DMS79 (cell line): ENCODE results near the gene MYRF.
A peak's percentile ranks its signal among the peaks of the same experiment; 100 is the strongest.

ENCODE experiments used
- DNase-seq: peaks from one replicate; lab custom pipeline; 2025; lab: John Stamatoyannopoulos, UW

MYRF gene

DNA sequence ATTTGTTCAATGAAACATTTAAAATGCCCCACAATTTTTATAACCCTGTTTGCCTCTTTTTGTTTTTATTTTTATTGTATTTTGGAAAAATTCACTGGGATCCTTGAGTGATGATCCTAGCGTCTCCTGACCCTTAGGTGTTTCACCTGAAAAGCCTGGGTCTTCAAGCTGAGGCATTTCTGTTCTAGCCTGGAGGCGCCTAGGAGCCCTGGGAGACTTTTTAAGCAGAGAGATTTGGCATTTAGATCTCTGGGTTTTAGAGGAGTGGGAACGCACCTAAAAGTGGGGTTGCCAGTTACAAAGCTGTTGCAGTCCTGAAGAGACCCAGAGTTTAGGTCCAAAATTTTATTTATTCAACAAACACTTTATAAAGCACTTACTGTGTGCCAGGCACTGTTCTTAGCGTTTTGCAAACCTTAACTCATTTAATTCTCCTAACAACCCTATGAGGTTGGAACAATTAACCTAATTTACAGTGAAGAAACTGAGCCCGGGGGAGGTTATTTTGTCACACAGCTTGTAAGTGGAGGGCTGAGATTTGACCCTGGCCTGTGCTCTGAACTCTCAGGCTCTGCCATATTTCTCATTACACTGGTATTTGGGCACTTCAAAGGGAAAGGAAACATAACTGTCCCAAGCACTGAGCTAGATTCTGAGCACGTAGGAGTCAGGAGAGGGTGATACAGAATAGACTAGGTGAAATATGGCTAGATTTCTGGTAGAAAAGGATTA, 65.2 kb downstream of the MYRF start:
- DNase-seq: peak; percentile 25

DNA sequence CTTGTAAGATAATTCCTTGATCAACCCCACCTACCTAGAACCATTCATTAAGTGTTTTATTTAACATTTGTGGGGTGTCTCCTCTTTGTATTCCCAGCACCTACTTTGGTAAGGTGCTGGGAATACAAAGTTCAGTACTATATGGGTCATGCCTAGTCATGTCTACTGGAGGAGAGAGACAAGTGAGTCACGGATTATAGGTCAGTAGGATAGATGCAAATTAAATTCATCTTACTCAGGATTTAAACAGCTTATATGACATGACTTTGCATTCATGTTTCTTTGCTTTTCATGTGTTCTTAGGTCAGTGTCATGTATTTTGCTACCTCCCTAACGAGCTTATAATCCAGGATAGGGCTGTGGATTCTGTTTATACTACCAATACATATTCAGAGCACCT, 67.7 kb downstream of the MYRF start:
- DNase-seq: no peak

DNA sequence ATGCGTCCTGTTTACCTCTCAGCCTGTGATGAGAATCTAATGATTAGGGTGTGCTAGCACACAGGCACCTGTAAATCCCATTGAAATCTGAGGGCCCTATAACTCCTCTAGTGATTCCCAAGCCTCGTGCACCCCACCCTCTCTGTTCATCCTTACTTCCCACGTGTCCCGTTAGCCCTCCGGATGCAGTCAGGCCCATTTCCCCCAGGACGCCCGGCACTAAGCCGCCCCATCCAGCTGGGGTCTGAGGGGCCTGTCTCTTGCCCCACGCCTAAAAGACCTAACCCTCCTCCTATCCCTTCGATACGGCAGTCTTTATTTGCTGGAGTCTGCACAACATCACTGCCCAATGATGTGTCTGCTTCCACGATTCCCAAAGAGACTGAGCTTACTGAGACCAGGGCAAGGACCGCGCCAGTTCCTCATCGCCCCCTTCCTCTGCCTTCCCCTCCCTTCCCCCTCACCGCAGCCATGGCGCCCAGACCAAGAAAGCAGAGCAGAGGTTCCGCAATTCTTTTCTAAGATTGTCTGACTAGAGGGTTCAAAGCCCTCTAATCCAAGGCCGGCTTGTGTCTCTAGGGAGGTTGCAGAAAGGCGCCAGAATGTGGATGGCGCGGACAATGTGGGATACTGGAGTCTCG, 74.6 kb downstream of the MYRF start:
- DNase-seq: peak; percentile 50

DNA sequence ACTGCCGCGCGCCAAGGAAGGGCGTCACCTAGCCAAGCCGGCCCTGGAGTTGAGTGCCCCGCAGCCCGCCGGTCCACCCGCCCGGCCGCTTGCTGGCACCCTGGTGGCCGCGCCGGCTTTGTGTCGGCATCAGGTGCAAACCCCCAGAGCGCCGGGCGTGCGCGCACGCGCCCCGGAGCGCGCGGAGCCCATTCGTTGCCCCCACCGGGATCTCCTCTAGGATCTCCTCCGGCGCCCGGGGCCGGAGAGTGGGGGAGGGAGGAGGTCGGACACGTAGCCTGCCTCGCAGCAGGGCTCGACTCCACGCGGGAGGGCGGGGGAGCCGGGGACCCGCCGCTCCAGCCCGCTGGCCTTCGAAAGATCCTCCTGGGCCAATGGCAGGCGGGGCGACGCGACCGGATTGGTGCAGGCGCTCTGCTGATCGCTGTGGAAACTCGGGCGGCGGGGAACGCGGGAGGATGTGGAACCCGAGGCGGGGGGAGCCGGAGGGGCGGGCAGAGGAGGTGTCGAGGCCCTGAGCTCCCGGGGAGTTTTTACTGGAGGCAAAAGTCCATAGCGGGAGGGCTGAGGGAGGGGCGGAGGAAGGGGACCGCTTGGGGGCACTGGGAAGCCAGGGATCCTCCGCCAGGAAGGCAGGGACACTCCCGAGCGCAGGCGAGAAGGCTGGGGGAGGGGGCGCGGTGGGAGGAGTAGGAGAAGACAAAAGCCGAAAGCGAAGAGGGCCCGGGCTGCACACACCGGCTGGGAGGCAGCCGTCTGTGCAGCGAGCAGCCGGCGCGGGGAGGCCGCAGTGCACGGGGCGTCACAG, 75.3 kb downstream of the MYRF start, which contains the start of gene FADS2:
Gene FADS2 (plus strand): TSS at position 730 of the 808 bp plus-strand sequence. CDS start 91 bp downstream, outside the sequence.
- peak; percentile 96 for DNase-seq

DNA sequence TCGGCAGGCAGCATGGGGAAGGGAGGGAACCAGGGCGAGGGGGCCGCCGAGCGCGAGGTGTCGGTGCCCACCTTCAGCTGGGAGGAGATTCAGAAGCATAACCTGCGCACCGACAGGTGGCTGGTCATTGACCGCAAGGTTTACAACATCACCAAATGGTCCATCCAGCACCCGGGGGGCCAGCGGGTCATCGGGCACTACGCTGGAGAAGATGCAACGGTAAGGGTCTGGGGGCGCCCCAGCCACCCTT, 75.9 kb downstream of the MYRF start:
- DNase-seq: no peak

DNA sequence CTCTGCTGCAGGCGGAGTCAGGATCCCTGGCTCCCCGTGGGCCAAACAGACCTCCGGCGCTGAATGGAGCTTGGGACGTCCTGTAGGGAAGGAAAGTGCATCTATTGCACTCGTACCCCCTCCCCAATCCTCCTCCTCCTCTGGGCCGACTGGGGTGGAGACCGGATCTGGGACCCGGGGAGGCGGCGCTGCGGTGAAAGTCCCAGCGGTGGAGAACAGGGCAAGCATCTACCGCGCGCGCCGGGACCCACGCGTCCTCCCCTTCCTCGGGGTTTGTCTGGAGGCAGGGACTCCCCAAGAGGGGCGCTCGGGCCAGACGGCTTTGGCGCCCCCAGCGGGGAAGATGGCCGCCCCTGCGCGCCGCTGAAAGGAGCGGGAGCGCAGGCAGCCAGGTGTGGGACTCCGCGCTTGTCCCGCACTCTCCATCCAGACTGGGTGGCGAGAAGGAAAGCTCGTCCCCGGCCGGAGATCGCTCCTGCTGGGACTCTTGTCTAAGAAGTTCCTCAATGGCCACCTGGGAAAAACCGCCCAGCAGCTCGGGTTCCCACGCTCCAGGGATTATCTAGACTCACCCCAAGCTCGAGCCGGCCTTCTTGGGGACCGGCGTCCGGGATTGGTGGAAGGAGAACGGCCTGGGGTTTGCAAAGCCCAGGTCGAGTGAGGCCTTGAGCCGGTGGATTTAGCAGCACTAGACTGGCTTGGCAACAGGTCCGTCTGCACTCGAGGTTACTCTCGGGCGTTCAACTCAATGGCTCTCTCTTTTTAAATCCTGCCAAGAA, 76.4 kb downstream of the MYRF start:
- peak; percentile 25 for DNase-seq

DNA sequence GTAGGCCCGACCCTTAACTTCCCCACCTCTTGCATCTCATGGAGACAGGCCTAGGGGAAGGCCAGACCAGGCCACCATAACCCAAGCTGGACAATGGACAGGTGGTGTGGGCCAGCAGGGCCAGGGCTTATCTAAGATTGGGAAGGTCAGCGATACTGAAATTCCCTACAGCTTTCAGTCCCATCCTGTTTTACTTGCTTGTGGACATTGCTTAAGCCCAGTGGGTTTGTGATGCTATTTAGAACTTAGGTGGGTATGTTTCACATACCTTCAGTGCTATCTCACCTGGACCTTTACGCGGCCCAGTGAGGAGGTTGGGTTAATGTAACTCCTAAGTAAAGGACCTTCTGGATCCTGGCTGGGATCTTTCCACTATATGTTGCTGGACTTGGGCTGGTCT, 77.4 kb downstream of the MYRF start:
- DNase-seq: no peak

DNA sequence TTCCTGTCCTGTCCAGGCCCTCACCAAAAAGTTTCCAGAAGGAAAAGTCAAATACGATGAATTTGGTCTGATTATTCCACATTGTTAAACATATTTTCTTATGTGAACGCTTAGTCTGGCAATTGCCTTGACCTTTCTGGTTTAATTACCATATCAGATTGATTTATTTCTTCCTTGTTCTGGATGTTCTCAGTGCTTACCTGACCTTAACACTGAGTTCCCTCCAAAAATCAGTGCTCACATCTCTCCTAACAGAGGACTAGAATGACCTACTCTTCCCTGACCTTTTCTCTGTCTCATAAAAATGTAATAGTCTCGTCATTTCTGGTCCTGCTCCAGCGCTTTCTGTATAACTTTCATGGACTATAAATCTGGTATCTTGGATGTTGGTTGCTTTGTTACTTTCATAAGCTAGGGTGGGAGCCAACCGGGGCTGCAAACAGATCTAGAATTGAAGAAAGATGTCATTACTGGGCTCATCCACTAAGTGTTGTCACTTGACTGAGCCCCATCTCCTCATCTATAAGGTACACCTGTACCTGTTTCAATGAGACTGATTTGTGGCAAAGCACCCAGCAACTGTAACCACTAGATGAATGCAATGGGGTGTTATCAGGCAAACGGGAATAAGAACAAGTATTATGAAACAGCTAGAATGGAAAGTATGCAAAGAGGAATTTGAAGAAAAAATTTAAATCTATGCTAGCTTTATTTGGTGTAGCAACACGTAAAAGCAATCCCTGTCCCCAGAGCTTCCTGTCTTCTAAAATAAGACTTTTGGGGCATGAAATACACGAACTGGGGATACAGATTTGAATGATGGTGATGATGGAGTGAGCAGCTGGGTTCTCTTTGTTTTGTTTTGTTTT, 78.0 kb downstream of the MYRF start:
- no peak for DNase-seq

DNA sequence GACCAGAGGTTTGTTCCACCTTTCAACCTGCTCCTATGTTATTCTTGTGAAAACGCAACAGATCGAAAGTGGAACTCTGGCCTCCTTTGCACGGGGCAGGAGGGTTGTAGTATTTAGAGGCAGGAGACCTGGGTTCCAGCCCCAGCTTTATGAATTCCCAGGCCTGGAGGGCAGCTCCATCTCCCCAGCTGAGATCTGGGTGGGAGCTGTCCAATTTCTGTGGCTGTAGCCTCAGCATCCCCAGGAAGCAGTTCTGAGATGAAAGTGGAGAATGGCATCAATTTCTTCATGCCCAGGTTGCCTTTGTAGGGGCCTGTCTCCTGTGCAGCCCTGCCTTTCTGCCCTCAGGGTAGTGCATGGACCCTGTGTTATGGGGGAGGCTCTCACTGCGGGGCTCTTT, 79.8 kb downstream of the MYRF start:
- no peak for DNase-seq

DNA sequence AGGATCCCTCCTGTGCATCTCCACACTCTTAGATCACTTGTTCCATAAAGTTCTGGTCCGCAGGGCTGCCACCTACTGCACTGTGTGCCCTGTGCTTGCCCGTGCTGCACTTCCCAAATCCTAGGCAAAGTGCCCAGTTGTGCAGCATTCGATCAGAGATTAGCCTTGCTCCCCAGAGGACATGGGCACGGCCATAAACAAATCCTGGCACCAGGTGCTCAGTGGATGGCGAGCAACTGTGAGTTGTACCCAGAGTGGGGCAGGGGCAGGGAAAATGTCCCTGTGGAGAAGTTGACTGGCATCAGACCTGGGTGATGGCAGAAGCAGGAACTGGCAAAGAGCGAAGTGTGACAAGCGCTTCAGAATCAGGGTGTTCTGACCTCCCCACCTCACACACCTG, 80.3 kb downstream of the MYRF start:
- no peak for DNase-seq

DNA sequence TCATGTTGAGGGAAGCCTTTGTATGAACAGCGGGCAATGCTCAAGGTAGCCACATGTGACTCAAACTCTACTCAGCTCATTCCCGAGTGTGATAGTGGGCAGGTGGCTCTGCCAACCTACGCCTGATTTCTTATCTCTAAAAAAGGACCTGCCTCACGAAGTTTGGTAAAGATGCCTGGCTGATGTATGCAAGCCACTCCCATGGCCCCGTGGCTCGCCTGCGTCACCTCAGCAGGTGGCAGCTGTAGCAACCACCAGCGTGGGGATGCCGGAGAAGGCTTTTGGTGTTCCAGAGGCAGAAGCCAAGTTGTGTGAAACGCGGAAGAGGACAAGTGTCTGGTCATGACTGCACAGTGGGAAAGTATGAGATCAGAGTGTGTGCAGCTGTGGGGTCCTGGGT, 81.0 kb downstream of the MYRF start:
- no peak for DNase-seq

DNA sequence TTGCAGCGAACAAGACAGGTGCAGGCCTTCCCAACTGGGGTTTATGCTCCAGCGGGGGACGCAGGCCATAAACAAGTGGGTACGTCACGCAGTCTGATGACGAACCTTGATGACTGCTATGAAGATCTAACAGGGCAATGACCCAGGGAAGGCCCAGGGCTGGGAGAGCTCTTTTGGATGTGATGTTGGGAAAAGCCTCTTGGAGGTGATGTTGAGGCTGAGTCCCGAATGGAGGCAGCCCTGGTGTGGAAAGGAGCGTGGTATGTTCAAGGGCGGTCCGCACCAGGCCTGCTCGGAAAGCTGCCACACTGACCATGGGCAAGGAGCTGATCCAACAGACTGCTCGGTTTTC, 81.5 kb downstream of the MYRF start:
- DNase-seq: no peak

DNA sequence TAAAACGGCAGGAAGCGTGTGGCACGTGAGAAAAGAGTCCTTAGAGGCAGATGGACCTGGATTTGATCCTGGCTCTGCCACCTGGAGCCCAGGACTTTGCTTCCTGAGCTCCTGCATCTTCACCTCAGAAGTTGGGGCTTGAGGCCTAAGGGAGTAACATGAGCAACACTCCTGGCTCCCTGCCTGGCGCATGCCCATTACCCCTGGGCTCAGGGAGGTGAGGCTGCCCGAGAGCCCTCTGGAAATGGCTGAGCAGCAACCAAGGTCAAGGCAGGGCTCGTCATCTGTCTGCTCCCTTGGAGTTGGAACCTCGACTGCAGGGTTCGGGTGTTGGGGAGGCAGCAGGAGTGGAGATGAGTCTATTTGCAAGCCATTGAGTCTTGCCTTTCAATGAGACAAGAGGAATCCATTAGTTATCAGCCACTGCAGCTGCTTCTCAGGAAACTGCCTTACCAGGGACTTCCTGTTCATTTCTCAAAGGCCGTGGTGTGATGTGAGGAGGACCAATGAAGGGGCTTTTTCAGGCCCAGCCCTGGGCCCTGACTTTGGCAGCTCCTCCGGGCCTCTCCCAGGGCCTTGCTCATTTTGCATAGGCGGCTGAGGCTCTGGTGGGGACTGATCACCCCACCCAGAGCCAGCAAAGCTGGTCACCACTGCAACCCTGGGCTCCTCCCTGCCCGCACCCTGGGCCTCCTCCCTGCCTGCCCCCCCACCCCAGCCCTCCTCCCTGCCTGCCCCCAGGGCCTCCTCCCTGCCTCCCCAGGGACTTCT, 82.0 kb downstream of the MYRF start:
- peak; percentile 43 for DNase-seq

DNA sequence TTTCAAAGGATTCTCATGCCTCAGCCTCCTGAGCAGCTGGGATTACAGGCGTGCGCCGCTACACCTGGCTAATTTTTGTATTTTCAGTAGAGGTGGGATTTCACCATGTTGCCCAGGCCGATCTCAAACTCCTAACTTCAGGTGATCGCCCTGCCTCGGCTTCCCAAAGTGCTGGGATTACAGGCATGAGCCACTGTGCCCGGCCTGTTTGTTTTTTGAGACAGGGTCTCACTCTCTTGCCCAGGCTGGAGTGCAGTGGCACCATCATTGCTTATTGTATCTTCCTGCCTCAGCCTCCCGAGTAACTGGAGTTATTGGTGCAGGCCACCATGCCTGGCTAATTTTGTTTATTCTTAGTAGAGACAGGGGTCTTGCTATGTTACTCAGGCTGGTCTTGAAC, 83.8 kb downstream of the MYRF start:
- DNase-seq: no peak

DNA sequence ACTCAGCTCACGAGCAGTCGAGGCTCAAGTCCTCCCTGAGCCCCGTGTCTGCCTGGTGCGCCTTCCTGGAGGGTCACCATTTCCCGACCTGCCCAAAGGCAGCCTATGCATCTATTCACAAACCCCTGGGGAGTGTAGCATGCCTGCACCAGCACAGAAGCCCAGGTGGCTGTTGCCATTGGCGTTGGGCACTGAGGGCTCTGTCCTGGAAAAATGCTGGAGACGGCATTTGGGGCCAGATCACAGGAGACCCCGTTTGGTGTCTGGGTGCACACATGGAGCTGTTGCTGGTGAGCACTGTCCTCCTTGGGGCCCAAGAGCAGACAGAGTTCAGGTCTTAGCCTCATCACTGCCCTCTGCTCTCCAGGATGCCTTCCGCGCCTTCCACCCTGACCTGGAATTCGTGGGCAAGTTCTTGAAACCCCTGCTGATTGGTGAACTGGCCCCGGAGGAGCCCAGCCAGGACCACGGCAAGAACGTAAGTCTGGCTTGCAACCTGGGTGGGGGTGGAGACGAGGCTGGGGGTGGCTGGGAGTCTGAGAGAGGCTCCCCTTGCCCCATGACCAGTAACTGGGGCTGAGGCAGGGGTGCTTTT, 85.1 kb downstream of the MYRF start:
- no peak for DNase-seq
